Prostate gland (tissue), 2 donors: Measurements from ENCODE around the gene FHIT.

Experiments used
- CTCF ChIP-seq, 4 experiments: fragments of 200-600 bp in 2 of 4; fragments of 450-650 bp in 2 of 4; sonication (generic) in 2 of 4; IDR thresholded peaks; 1 replicate in 3 of 4; 2 replicates in 1 of 4; pipeline ENCODE4 v1.5.1; 2016 to 2019; ENCODE audit warnings: antibody characterized with exemption in 4 of 4, mild to moderate bottlenecking in 2 of 4, moderate library complexity in 2 of 4
- POLR2AphosphoS5 ChIP-seq: sonication (generic); formaldehyde crosslinking; IDR thresholded peaks from one replicate; pipeline ENCODE4 v1.6.1; 2017; ENCODE audit warnings: antibody characterized with exemption

GRCh38 chr3:59800481-59800880 lies 1450.8 kb downstream of the FHIT start:
- TF ChIP-seq POLR2AphosphoS5 (no peak), CTCF (IDR thresholded peaks at IDR 0.05) (no peak)
